VCaP (cell line): ENCODE data around the gene PTH2.

Source experiments
- H3K27ac ChIP-seq: fragments of 450-650 bp; 2 replicates; pipeline ENCODE4 v1.5.1; 2017
- CTCF ChIP-seq: fragments of 450-650 bp; conservative IDR thresholded peaks from 2 replicates; pipeline ENCODE4 v1.5.1; 2017; ENCODE audit warnings: mild to moderate bottlenecking, moderate library complexity

The PTH2 gene

GRCh38 chr19:49423071-49423984, at the start of gene PTH2:
Gene PTH2 (minus strand): TSS chr19:49423441. CDS start chr19:49423339, 102 bp downstream.
- TF ChIP-seq CTCF, result no peak
- H3K27ac ChIP-seq, result no peak within 1 kb of the TSS

- TF ChIP-seq CTCF, result no peak
- no peak overlapping the region for H3K27ac ChIP-seq
Measured at GRCh38 chr19:49472936-49473335, 49.7 kb upstream of the PTH2 start.

- no peak overlapping the region for H3K27ac ChIP-seq
- TF ChIP-seq CTCF, result no peak
Measured at GRCh38 chr19:49470615-49470978, 47.4 kb upstream of the PTH2 start.

GRCh38 chr19:49469828-49470614, 46.8 kb upstream of the PTH2 start:
- 0 out of 2 replicates have a peak, but pooled peaks have one; percentile 10 for TF ChIP-seq CTCF
- H3K27ac ChIP-seq, result no peak overlapping the region

GRCh38 chr19:49468746-49469447, 45.7 kb upstream of the PTH2 start:
- TF ChIP-seq CTCF, result no peak
- no peak overlapping the region for H3K27ac ChIP-seq

- TF ChIP-seq CTCF, result no peak
- H3K27ac ChIP-seq, result no peak overlapping the region
Measured at GRCh38 chr19:49468199-49468598, 45.0 kb upstream of the PTH2 start.

GRCh38 chr19:49465371-49465770, 42.1 kb upstream of the PTH2 start:
- TF ChIP-seq CTCF, result no peak

More at GRCh38 chr19:49465371-49465770, 42.1 kb upstream of the PTH2 start:
- H3K27ac ChIP-seq, result no peak overlapping the region
